ENCODE measurements around the gene MYL10.
"Not testable (repeated sequence)": the region's sequence is repeated elsewhere in the genome, so short reads cannot be mapped to it uniquely, and the experiment has no call there.

MYL10 gene

GRCh38 chr7:101650579-101651081 is 21.5 kb upstream of the MYL10 start:
- DNase-seq: no peak

DNA sequence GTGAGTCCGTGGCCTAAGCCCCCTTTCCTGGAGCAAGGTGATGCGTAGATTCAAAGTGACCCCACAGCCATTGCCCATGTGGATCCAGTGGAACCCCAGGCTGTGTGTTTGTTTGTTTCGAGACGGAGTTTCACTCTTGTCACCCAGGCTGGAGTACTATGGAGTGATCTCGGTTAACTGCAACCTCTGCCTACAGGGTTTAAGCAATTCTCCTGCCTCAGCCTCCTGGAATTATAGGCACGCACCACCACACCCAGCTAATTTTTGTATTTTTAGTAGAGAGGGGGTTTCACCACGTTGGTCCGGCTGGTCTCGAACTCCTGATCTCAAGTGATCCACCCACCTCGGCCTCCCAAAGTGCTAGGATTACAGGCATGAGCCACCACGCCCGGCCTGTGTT is 18.8 kb upstream of the MYL10 start:
- not testable (repeated sequence) for DNase-seq

GRCh38 chr7:101645951-101646350 is 16.9 kb upstream of the MYL10 start:
- no peak for DNase-seq

DNA sequence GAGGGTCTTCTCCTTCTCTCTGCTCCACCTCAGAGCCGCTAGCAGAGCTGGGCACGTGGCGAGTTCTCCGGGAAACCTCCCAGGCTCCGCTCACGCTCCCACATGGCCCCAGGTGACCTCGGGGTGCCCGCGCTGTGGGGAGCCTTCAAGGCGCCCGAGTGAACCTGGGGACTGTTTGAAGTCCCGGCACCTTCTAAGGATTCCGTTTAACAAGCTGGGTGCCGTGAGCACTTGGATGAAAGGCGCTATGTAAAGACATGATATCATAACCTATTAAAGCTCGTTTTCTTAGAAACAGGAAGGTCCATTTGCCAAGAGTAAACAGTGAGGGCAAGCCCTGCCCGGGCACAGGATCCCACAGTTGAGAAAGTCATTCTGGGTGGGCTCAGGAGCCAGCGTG is 15.8 kb upstream of the MYL10 start:
- no peak for DNase-seq

- DNase-seq: not testable (repeated sequence)
Observed at GRCh38 chr7:101639127-101639526, 10.0 kb upstream of the MYL10 start.

DNA sequence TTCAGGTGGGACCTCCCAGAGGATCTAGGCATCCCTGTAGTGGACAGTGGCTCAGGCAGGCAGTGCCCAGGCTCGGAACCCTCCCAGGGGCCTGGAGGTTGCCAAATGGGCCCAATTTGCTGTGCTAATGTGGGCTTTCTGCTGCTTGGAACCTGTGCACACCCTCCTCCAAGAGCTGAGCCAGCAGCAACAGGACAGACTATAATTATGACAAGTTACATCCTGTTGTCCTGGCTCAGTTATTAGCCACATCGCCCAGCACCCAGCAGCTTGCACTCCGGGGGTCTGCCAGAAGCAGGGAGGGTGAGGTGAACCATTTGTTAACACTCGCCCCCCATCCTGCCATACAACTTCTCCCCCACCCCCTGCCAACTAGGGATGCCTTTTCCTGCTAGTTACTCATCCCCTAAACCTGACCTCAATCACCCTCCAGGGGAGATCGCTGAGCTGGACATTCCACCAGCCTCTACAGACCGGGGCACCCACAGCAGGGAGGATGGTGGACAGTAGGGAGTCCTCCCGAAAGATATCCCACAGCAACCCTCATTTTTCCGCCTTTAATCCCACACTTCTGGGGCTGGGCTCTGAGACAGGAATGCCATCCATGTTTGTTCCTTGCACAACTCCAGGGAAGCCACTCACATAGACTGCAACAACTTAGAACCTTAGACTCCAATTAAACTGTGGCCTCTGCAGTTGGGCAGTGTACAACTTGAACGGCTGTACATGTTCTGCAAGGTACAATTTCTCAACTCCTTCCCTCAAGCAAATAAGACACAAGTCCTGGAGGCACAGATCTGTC is 7.9 kb upstream of the MYL10 start:
- DNase-seq: no peak

- no peak for DNase-seq
Observed at GRCh38 chr7:101635484-101635883, 6.4 kb upstream of the MYL10 start.

DNA sequence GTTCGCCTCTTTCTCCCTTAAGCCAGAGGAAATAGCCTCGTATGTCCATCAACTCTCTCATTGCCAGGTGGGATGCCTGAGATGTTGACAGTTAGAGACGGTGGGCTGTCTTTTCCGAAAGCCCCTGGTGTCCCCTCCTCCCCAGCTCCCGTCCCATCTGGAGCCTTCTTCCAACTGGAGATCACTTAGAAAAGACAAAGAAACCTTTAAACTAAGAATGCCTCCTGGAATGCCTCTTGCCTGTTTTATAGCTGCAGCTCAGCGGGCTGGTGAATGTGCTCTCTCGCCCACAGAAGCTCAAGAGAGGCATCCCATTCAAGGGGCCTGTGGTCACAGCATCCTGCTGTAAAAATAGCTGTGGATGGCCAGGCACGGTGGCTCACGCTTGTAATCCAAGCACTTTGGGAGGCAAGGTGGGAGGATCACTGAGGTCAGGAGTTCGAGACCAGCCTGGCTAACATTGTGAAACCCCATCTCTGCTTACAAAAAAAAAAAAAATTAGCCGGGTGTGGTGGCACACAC is 5.2 kb upstream of the MYL10 start:
- no peak for DNase-seq

- no peak for DNase-seq
Observed at GRCh38 chr7:101633511-101633910, 4.4 kb upstream of the MYL10 start.

DNA sequence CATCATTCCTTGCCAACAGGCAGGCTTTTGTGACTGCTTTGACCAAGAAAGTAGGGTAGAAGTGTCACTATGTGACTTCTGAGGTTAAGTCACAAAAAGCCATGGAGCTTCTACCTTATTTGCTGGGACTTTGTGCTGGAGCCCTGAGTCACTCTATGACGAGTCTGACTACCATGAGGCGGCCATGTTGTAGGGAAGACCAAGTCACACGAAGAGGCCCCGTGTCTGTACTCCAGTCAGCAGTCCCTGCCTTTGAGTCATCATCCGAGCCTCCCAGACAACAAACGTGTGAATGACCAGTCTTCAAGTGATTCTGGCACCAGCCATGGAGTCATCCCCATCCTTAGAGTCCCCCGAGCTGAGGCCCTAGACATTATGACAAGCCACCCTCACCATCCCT is 3.5 kb upstream of the MYL10 start:
- no peak for DNase-seq

DNA sequence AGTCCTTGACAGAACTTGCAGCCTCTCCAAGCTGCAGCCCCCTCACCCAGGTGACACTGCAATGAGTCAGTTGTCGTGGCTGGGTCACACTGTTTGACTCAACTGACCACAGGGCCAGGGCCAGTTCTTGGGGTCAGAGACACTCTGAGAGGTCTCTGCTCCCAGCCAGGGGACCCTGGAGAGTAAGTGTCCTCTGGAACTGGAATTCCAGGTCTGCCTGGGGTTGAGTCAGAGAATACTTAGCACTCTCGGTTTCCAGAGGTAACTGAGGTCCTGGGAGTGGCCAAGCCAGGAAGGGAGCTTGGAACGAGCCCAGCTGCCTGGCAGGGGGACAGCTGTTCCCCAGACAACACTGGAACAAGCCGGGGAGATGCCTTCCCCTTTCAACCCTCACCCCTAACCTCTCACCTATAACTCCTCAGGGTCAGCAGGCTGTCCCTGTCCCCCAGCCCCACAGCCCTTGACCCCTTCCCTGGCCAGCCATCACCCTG is 2.2 kb upstream of the MYL10 start:
- no peak for DNase-seq

- DNase-seq: peak; percentile 48 to 68
Observed at GRCh38 chr7:101630591-101630990, 1.5 kb upstream of the MYL10 start.

GRCh38 chr7:101628522-101628921 is 574 bp downstream of the MYL10 start:
- DNase-seq: no peak

DNA sequence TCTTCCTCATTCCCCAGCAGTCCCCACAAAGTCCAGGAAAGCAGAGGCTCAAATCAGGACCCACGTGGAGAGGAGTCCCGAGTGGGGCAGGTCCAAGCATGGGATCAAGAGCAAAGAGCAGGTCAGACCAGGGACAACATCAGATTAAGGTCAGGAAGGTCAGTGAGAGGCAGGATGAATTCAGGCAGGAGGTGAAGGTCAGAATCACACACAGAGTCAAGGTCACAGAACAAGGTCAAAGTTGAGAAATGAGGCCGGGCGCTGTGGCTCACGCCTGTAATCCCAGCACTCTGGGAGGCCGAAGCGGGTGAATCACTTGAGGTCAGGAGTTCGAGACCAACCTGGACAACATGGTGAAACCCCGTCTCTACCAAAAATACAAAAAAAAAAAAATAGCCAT is 2.3 kb downstream of the MYL10 start:
- DNase-seq: no peak

GRCh38 chr7:101626069-101626671 is 2.9 kb downstream of the MYL10 start:
- no peak for DNase-seq

DNA sequence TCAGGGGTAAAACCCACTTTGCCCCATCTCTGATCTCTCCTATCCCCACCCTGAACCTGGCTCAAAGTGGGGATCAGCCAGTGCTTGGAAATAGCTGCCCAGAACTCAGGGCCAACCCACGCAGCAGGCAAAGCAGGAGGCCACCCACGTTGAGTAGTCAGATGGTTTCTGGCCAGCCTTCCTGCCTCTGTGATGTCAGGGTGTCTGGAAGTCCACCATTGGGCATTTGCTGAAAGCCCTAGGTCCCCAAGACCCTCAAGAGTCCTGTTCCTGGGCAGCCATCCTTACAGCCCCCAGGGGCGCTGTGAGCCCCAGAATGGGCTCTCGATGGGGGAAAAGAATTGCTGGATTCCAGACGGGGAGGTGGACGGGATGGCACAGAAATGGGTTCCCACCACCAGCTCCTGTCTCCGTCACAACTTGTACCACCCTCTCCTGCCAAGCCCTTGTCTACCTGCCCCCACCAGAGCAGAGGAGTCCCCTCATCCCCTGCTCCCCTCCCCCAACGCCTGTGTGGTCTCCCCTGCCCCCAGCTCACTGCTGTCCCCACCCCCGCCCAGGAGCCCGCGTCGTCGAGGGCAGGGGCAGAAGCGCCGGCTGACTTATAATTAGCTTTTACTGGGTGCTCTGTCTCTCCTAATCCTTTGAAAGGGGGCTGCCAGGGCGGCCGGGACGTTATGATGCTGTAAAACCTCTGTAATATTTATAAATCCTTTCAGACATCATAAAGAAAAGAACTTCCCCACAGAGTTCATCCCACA is 3.9 kb downstream of the MYL10 start:
- DNase-seq: no peak

GRCh38 chr7:101624246-101625001 is 4.7 kb downstream of the MYL10 start:
- no peak for DNase-seq

DNA sequence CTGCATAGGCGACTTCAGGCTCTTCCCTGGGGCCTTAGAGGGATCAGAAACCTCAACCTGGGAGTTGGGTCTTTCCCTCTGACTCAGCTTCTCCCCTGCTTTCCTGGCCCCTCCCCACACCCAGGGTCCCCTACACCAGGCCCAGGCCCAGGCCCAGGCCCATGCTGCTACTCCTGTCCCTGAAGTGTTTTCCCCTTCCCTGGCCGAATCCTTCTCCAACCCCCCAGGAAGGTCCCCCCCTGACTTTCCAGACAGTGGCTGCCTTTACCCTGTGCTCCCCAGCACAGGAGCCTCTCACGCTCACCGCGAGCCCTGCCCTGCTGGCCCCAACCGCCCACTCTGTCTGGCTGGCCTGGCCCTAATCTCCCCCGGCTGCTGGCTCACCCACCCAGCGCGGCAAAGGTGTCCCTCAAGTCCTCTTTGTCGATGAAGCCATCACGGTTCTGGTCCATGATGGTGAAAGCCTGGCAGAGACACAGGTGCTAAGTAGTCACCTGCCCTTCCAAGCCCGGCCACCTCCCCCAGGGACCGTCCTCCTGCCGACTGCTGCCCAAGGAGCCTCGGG is 6.4 kb downstream of the MYL10 start:
- DNase-seq: no peak

- no peak for DNase-seq
Observed at GRCh38 chr7:101620991-101621390, 8.1 kb downstream of the MYL10 start.

- DNase-seq: no peak
Observed at GRCh38 chr7:101620395-101620794, 8.7 kb downstream of the MYL10 start.

DNA sequence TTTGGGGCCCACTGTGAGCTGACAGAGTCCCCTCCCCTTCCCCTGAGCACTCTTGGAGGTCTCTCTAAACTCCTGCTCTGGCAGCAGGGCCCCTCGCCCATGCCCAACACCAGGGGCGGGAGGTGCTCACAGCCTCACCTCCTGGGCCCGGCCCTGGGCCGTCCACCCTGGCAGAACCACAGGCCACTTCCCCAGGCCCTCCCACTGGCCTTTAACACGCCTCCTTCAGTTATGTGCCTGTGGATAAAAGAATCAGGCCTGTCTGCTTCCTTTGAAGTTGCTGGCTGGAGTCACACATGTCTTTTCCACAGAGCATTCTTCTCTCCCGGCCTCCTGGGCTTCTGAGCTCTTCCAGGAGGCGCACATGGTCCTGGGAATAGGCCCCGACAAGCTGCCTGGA is 10.2 kb downstream of the MYL10 start:
- DNase-seq: no peak

DNA sequence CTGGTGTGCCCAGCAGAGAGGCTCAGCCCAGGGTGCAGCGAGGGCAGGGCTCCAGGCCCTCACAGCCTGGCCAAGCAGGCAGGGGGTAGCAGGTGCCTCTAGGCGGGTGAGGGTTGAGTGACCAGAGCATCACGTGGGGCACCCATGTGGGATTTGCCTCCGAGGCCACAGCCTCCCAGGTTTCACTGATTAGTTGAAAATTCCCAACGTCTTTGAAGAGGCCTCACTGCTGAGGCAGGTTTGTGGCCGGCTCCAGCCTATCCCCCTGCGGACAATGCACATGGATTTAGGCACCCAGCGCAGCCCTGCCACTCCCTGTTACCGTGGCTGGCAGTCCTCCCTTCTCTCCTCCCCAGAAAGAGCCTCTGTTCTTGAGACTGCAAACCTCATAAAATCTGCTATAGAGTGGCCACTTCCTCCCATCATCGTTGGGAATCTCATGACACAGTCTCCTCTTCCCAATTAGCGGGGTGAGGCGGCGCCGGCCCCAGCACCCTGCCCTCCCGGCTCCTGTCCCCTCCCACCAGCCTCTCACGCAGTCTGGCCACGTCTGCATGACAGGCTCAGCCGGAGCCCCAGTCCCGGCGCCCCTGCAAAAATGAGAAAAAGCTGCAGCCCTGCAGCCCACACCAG is 10.8 kb downstream of the MYL10 start:
- DNase-seq: no peak

Data from Kasumi-1 (cell line).